HG02759 (cell line): ENCODE measurements around the gene SACM1L.
"Not testable (repeated sequence)": the region's sequence is repeated elsewhere in the genome, so short reads cannot be mapped to it uniquely, and the experiment has no call there.

Source experiments
- ATAC-seq: cut with Tn5 transposase; IDR thresholded peaks from one replicate; pipeline ENCODE4 v1.9.1; 2021; ENCODE audit warnings: mild to moderate bottlenecking, moderate library complexity; ENCODE audit not compliant: unreplicated experiment

The SACM1L gene

GRCh38 chr3:45666757-45667431 is 22.3 kb upstream of the SACM1L start:
- ATAC-seq: no peak

GRCh38 chr3:45667569-45667934 is 21.6 kb upstream of the SACM1L start:
- ATAC-seq: no peak

GRCh38 chr3:45670436-45670835 is 18.8 kb upstream of the SACM1L start:
- no peak for ATAC-seq

GRCh38 chr3:45670991-45671390 is 18.2 kb upstream of the SACM1L start:
- ATAC-seq: no peak

GRCh38 chr3:45673273-45673672 is 15.9 kb upstream of the SACM1L start:
- no peak for ATAC-seq

- ATAC-seq: no peak
These were observed 12.7 kb upstream of the SACM1L start for GRCh38 chr3:45676325-45677032.

GRCh38 chr3:45677033-45677446 is 12.2 kb upstream of the SACM1L start:
- no peak for ATAC-seq

- ATAC-seq: no peak
These were observed 11.4 kb upstream of the SACM1L start for GRCh38 chr3:45677841-45678240.

- ATAC-seq: no peak
These were observed 9.4 kb upstream of the SACM1L start for GRCh38 chr3:45679805-45680204.

- ATAC-seq: no peak
These were observed 8.0 kb upstream of the SACM1L start for GRCh38 chr3:45681221-45681620.

- ATAC-seq: no peak
These were observed 7.3 kb upstream of the SACM1L start for GRCh38 chr3:45681846-45682245.

GRCh38 chr3:45682311-45682710 is 6.9 kb upstream of the SACM1L start:
- no peak for ATAC-seq

- no peak for ATAC-seq
These were observed 6.4 kb upstream of the SACM1L start for GRCh38 chr3:45682786-45683185.

- ATAC-seq: no peak
These were observed 5.5 kb upstream of the SACM1L start for GRCh38 chr3:45683417-45684326.

- ATAC-seq: no peak
These were observed 4.8 kb upstream of the SACM1L start for GRCh38 chr3:45684327-45684892.

- not testable (repeated sequence) for ATAC-seq
These were observed 3.5 kb upstream of the SACM1L start for GRCh38 chr3:45685722-45686121.

GRCh38 chr3:45686850-45687249 is 2.3 kb upstream of the SACM1L start:
- no peak for ATAC-seq

- ATAC-seq: no peak
These were observed 1.4 kb upstream of the SACM1L start for GRCh38 chr3:45687828-45688193.

- ATAC-seq: no peak
These were observed 858 bp upstream of the SACM1L start for GRCh38 chr3:45688194-45688881.

GRCh38 chr3:45689787-45690145 is 570 bp downstream of the SACM1L start:
- ATAC-seq: no peak
